ENCODE results near the gene ARHGAP30.
"Not testable (repeated sequence)": the region's sequence is repeated elsewhere in the genome, so short reads cannot be mapped to it uniquely, and the experiment has no call there.

Gene ARHGAP30

DNA sequence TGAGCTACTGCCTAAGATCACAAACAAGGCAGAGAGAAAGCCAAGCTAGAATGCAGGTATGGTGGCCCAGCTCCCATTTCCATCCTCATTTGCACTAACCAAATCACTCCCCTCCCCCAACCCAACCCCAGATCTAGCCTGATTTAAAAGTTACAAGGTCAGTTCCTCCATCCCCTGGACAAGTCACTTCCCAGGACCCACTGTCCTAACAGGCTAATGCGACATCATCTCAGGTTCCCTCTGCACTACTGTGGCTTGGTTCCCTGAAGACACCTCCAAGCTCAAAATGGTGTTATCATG is 51.1 kb downstream of the ARHGAP30 start:
- H3K9ac ChIP-seq, result no peak overlapping the region
- H3K27me3 ChIP-seq (ENCODE audit: insufficient read depth, low read depth), result peaks cover 10% of the 10 kb centered on the region; the same call in 1 of the 2 replicates
- H3K79me2 ChIP-seq (ENCODE audit: insufficient read depth, low read depth), result no peaks in the 10 kb centered on the region

DNA sequence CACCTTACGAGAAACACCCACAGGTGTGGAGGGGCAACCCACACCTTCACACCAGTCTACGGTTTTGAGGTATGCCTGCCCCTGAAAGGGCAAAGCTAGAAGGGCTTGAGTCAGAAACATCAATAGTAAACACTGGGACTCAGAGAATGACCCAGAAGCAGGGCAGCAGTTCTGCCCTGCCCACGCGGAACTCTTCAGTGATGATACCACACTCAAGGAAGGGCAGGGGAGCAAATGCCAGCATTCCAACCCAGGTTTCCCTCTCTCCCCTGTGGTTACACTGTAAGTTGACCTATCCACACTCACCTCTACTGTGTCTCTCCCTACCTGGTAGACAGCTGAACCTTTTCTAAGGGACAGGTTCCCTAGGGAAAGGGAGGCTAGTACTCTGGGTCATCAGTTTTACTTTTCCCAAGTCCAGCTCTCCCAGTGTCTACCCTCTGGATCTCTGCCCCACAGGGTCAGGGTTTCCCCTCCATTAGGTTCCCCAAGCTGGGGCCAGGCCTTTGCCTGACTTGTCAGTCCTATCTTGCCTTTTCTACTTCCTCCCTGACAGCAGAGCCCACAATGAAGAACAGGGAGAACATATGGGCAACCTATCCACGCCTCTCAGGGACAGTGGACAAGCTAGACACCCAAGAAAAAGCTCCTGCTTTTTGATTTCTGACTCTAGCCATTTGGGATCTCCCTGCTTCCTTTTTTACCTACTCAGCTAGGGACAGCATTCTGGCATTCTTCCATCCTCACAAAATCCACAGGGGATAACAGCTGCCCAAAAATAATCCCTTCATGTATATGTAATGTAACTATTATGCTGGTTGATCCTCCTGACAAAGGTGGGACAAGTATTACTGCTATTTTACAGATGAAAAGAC is 51.7 kb downstream of the ARHGAP30 start:
- Histone ChIP-seq H3K27me3 (ENCODE audit: insufficient read depth, low read depth) (peaks cover 10% of the 10 kb centered on the region; the same call in 1 of the 2 replicates), H3K4me1 (ENCODE audit: low read depth, poor library complexity, severe bottlenecking) (peaks cover 36% of the 10 kb centered on the region), H4K20me1 (ENCODE audit: insufficient read depth) (no peaks in the 10 kb centered on the region), H3K79me2 (ENCODE audit: insufficient read depth, low read depth) (no peaks in the 10 kb centered on the region), H3K27ac (no peak overlapping the region), H3K4me3 (IDR thresholded peaks at IDR 0.05; ENCODE audit: insufficient read depth, low read depth, low read length) (no peak overlapping the region), H3K9ac (no peak overlapping the region), H3K4me2 (no peak overlapping the region), H3K36me3 (ENCODE audit: insufficient read depth) (no peaks in the 10 kb centered on the region), H2AFZ (ENCODE audit: low read depth) (no peak overlapping the region)
- TF ChIP-seq, protein P1, sequence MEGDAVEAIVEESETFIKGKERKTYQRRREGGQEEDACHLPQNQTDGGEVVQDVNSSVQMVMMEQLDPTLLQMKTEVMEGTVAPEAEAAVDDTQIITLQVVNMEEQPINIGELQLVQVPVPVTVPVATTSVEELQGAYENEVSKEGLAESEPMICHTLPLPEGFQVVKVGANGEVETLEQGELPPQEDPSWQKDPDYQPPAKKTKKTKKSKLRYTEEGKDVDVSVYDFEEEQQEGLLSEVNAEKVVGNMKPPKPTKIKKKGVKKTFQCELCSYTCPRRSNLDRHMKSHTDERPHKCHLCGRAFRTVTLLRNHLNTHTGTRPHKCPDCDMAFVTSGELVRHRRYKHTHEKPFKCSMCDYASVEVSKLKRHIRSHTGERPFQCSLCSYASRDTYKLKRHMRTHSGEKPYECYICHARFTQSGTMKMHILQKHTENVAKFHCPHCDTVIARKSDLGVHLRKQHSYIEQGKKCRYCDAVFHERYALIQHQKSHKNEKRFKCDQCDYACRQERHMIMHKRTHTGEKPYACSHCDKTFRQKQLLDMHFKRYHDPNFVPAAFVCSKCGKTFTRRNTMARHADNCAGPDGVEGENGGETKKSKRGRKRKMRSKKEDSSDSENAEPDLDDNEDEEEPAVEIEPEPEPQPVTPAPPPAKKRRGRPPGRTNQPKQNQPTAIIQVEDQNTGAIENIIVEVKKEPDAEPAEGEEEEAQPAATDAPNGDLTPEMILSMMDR (conservative IDR thresholded peaks at IDR 0.05; ENCODE audit: low read depth, low read length), result no peak

More for the DNA sequence above, 51.1 kb downstream of the ARHGAP30 start:
- H3K4me2 ChIP-seq, result no peak overlapping the region
- no peaks in the 10 kb centered on the region for H3K36me3 ChIP-seq (ENCODE audit: insufficient read depth)
- H4K20me1 ChIP-seq (ENCODE audit: insufficient read depth), result no peaks in the 10 kb centered on the region
- H3K4me1 ChIP-seq (ENCODE audit: low read depth, poor library complexity, severe bottlenecking), result peaks cover 31% of the 10 kb centered on the region
- no peak overlapping the region for H2AFZ ChIP-seq (ENCODE audit: low read depth)
- H3K4me3 ChIP-seq (IDR thresholded peaks at IDR 0.05; ENCODE audit: insufficient read depth, low read depth, low read length), result no peak overlapping the region
- TF ChIP-seq, protein P1 (conservative IDR thresholded peaks at IDR 0.05; ENCODE audit: low read depth, low read length), result no peak
- no peak overlapping the region for H3K27ac ChIP-seq

DNA sequence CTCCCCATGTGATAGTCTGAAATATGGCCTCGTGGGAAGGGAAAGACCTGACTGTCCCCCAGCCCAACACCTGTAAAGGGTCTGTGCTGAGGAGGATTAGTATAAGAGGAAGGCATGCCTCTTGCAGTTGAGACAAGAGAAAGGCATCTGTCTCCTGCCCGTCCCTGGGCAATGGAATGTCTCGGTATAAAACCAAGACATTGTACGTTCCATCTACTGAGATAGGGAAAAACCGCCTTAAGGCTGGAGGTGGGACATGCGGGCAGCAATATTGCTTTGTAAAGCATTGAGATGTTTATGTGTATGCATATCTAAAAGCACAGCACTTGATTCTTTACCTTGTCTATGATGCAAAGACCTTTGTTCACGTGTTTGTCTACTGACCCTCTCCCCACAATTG is 52.5 kb downstream of the ARHGAP30 start:
- peaks cover 10% of the 10 kb centered on the region; the same call in 1 of the 2 replicates for H3K27me3 ChIP-seq (ENCODE audit: insufficient read depth, low read depth)

DNA sequence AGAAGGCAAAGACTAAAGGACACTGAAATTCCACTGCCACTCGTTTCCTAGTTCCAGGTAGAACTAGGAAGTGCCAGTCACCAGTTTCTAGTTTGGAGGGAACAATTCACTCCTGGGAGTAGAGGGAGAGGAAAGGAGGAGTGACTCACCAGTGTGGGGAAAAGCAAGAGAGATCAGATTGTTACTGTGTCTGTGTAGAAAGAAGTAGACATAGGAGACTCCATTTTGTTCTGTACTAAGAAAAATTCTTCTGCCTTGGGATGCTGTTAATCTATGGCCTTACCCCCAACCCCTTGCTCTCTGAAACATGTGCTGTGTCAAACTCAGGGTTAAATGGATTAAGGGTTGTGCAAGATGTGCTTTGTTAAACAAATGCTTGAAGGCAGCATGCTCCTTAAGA is 53.0 kb downstream of the ARHGAP30 start:
- Histone ChIP-seq H3K27me3 (ENCODE audit: insufficient read depth, low read depth) (peaks cover 10% of the 10 kb centered on the region; the same call in 1 of the 2 replicates), H3K4me1 (ENCODE audit: low read depth, poor library complexity, severe bottlenecking) (peaks cover 42% of the 10 kb centered on the region)
- not testable (repeated sequence) for H3K27ac ChIP-seq; H2AFZ ChIP-seq (ENCODE audit: low read depth); H3K4me3 ChIP-seq (IDR thresholded peaks at IDR 0.05; ENCODE audit: insufficient read depth, low read depth, low read length); H3K36me3 ChIP-seq (ENCODE audit: insufficient read depth); H4K20me1 ChIP-seq (ENCODE audit: insufficient read depth); H3K9ac ChIP-seq; H3K79me2 ChIP-seq (ENCODE audit: insufficient read depth, low read depth); H3K4me2 ChIP-seq

More for the DNA sequence above, 52.5 kb downstream of the ARHGAP30 start:
- H3K79me2 ChIP-seq (ENCODE audit: insufficient read depth, low read depth); H3K27ac ChIP-seq; H3K9ac ChIP-seq; H3K4me2 ChIP-seq; H4K20me1 ChIP-seq (ENCODE audit: insufficient read depth); H3K36me3 ChIP-seq (ENCODE audit: insufficient read depth); H3K4me3 ChIP-seq (IDR thresholded peaks at IDR 0.05; ENCODE audit: insufficient read depth, low read depth, low read length); H2AFZ ChIP-seq (ENCODE audit: low read depth): not testable (repeated sequence)
- peaks cover 44% of the 10 kb centered on the region for H3K4me1 ChIP-seq (ENCODE audit: low read depth, poor library complexity, severe bottlenecking)

DNA sequence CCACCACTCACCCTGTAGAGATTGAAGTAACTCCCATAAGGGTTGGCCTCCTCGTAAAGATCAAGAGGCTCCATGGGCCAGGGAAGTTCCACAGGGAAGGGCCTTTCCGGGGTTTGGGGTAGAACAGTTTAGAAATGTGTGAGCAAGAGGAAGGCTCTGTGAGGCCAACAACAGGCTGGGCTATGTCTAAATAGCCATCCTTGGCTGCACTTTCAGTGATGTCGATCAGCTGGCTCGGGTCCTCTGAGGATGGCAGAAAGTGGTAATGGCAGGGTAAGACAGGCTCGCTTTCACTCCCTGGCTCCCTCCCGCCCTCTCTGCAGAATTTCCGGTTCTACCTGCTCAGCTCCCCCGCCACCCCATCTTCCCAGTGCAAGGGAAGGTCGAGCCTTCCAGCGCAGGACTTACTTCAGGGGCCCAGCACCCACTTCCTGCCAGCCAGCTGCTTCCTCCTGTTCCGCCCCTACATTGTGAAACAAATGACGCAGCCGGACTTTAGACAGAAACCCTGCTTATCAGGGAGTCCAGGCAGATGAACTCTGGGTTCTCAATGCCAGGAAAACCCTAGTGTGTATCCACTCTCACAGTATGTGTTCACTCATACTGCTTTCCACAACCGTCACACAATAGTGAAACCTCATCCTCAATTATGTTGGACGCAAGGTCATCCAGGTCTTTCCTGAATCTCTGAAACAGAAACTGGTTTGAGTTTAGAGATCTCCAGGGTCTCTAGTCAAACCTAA is 56.0 kb downstream of the ARHGAP30 start:
- Histone ChIP-seq H4K20me1 (ENCODE audit: insufficient read depth) (no peaks in the 10 kb centered on the region), H3K4me1 (ENCODE audit: low read depth, poor library complexity, severe bottlenecking) (peaks cover 27% of the 10 kb centered on the region), H3K79me2 (ENCODE audit: insufficient read depth, low read depth) (no peaks in the 10 kb centered on the region), H3K4me2 (peak overlapping the region; percentile 97), H3K4me3 (IDR thresholded peaks at IDR 0.05; ENCODE audit: insufficient read depth, low read depth, low read length) (peak overlapping the region; percentile 99), H2AFZ (ENCODE audit: low read depth) (peak overlapping the region; percentile 79), H3K27me3 (ENCODE audit: insufficient read depth, low read depth) (no peaks in the 10 kb centered on the region), H3K27ac (peak overlapping the region; percentile 77), H3K9ac (peak overlapping the region; percentile 51), H3K36me3 (ENCODE audit: insufficient read depth) (no peaks in the 10 kb centered on the region)
- TF ChIP-seq, protein P1 (conservative IDR thresholded peaks at IDR 0.05; ENCODE audit: low read depth, low read length), result 0 out of 2 replicates have a peak, but pooled peaks have one; percentile 20
